UCSD-AML1 (cell line): ENCODE data around the gene CEMIP.

Experiments
- DNase-seq: peaks from one replicate; lab custom pipeline; 2025; ENCODE audit not compliant: unreplicated experiment; lab: John Stamatoyannopoulos, UW

The CEMIP gene

DNA sequence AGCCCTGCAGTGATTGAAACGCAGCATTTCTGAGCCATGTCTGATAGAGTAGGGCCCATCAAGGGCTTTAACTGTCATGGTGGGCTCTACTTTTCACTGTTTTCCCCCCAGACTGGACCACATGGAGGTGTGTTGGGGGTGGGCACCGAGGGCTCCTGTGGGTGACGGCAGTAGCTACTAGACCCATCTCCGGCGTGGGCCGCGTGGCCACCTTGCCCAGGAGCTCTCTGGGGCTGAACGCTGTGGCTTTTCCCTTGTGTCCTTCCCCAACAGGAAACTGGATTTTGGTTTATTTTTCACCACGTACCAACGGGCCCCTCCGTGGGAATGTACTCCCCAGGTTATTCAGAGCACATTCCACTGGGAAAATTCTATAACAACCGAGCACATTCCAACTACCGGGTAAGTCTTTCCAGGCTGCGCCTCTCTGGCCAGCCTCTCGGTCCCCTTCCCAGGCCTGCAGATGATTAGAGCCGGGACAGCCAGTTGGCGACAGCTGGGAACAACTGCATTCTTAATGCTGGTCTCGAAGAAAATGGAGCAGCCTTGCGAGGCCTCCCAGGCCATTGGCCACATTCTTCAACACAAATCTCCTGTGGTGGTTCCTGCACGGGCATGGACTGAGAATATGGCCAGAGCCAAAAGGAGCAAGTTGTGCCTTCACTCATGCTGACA lies 142.7 kb downstream of the CEMIP start:
- DNase-seq, result no peak

GRCh38 chr15:80923668-80924067 lies 144.5 kb downstream of the CEMIP start:
- DNase-seq, result no peak

DNA sequence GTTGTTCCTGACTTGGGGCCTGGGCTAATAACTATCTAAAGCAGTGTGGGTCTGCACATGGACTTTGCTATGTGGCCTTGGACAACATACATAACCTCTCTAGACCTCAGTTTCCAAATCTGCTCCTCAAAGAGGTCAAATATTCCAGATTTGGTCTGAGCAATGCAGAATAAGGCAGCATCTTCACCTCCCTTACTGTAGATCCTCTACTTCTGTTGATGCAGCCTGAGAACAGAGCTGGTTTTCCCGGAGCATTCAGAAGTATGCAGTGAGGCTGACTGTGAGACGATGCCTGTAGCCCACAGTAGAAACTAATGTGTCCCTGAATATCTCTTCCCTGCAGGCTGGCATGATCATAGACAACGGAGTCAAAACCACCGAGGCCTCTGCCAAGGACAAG lies 145.1 kb downstream of the CEMIP start:
- DNase-seq, result no peak

DNA sequence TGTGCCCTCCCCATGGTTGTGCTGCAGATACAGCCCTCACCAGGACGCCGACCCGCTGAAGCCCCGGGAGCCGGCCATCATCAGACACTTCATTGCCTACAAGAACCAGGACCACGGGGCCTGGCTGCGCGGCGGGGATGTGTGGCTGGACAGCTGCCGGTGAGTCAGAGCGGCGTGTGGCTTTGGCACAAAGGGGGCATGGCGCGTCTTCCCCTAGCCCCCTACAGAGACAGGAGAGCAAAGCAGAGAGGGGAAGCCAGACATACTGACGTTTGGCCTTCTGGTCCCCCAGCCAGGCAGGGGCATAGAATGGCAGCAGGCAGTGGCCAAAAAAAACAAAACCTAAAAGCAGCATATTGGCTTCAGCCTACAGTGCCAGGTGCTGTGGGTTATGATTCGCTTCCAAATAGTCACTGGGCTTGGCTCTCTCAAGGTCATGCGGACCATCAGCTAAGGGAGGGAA lies 146.5 kb downstream of the CEMIP start:
- no peak for DNase-seq

- no peak for DNase-seq
Measured at GRCh38 chr15:80926126-80926525, 147.0 kb downstream of the CEMIP start.

- DNase-seq, result no peak
Measured at GRCh38 chr15:80929225-80929624, 150.1 kb downstream of the CEMIP start.

- no peak for DNase-seq
Measured at GRCh38 chr15:80929689-80930088, 150.5 kb downstream of the CEMIP start.

- DNase-seq, result no peak
Measured at GRCh38 chr15:80931191-80931590, 152.0 kb downstream of the CEMIP start.

- DNase-seq, result no peak
Measured at GRCh38 chr15:80931721-80932512, 152.7 kb downstream of the CEMIP start.

- DNase-seq, result no peak
Measured at GRCh38 chr15:80932513-80932815, 153.3 kb downstream of the CEMIP start.

- no peak for DNase-seq
Measured at GRCh38 chr15:80932989-80933388, 153.8 kb downstream of the CEMIP start.

GRCh38 chr15:80934761-80935221 lies 155.6 kb downstream of the CEMIP start:
- DNase-seq, result no peak

DNA sequence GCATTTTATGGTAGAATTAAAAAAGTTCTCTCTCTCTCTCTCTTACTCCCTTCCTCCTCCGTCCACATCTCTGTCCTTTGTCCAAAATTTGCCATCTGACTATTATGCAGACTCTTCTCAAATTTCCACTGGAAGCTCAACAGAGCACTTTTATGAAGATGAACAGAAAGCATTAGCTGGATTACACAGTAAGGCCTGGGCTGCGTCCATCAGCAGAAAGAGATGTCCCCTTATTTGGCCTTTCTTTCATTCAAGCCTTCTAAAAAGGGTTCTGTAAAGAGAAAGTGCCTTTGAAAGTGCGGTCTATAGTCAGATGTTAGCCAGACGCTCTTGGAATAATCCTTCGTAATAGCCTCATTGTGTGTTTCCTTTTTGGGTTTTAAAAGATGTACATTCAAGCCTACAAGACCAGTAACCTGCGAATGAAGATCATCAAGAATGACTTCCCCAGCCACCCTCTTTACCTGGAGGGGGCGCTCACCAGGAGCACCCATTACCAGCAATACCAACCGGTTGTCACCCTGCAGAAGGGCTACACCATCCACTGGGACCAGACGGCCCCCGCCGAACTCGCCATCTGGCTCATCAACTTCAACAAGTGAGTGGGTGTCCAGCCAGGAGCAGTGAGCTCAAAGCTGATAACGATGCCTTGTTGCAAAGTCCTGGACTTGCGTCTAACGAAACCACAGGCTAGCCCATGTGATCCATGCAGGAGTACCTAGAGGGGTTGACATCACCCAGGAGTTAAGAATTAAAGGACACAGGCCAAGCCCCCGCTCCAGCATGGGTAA lies 157.3 kb downstream of the CEMIP start:
- DNase-seq, result no peak

DNA sequence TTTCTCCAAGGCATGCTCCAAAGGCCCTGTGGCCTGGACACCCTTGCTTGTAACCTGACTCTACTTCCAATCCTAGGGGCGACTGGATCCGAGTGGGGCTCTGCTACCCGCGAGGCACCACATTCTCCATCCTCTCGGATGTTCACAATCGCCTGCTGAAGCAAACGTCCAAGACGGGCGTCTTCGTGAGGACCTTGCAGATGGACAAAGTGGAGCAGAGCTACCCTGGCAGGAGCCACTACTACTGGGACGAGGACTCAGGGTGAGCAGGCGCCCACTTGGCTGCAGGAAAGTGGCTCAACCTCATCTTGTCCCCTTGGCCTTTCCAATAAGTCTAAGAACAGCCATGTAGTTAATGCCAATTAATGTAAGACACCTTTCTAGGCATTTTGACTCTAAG lies 158.5 kb downstream of the CEMIP start:
- no peak for DNase-seq

- no peak for DNase-seq
Measured at GRCh38 chr15:80939216-80939615, 160.0 kb downstream of the CEMIP start.

DNA sequence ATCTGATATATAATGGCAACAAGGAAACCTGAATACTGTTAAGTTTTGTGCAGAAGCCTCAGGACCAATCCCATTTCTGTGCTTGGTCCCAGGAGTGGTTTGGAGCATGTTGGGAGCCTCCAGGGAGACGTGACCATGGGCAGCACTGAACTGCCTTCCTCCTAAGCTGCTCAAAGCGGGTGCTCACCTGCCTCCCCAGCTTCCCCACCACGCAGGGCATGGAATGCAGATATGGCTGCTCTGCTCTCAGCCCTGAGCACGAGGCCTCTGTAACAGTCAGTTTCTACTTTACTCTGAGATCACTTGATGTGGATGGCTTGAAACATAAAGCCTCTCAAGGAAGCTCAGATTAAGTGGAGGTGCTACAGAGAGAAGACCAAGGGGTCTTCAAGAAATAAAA lies 161.2 kb downstream of the CEMIP start:
- no peak for DNase-seq

GRCh38 chr15:80940851-80941250 lies 161.7 kb downstream of the CEMIP start:
- DNase-seq, result no peak

GRCh38 chr15:80942266-80942665 lies 163.1 kb downstream of the CEMIP start:
- no peak for DNase-seq

DNA sequence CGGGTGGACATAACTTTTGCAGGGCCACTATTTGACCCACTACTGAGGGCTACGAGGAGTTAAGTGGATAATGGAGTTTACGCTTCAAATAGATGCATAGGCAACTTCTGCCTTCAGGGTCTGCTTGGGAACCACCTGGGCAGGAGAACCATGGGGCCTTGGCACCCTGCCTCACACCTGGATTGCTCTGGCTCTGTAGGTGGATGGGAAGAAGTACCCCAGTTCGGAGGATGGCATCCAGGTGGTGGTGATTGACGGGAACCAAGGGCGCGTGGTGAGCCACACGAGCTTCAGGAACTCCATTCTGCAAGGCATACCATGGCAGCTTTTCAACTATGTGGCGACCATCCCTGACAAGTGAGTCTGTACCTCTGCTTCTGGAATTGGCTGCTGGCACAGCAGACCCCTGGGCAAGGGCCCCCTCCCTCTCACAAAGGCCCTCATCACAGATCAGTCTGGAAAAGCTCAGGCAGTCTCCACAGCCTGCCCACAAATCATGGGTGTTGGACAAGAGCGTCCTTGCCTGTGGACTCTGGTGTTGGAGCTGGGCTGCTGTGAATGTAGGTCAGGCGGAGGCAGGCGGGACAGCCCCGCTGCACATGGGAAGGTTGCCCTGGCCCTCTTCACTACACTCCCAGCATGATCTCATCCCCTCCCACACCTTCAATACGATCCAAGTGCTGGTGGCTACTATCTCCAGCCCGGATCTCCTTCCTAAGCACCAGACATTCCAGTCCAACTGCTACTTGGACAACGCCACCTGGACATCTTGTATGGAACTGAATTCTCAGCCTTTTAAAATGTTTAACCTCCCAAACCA lies 163.8 kb downstream of the CEMIP start:
- DNase-seq, result no peak

DNA sequence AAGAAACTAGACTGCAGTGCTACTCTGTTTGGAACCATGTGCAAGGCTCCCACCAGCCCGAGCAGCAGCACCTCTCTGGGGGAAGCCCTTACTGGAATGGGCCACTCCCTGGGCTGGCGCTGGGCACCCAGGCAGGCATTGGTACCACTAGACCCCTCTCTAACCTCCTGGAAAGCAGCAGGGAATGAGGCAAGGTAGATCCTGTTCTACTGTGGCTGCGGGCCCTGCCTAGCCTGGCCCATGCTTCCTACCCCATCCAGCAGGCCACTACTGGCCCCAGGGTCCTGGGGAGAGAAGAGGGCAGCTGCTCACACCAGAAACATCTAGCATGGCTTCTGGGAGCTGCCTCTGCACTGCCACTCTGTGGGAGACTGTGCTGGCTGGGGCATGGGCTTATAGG lies 165.6 kb downstream of the CEMIP start:
- DNase-seq, result no peak

- no peak for DNase-seq
Measured at GRCh38 chr15:80945605-80946004, 166.4 kb downstream of the CEMIP start.
